Smooth muscle cell (in vitro differentiated cells): ENCODE measurements around the gene EMC10. TPM values are rescaled to one million over a fixed set of nuclear protein-coding genes. Genes with fewer than 3 reads are reported as not detected.

ENCODE experiments used
- DNase-seq: peaks from one replicate; lab custom pipeline; 2025; ENCODE audit not compliant: unreplicated experiment; lab: John Stamatoyannopoulos, UW
- H2AFZ ChIP-seq: fragments of 200-600 bp; sonication (generic); 2 replicates; pipeline ENCODE4 v1.6.0; 2016; ENCODE audit warnings: antibody characterized with exemption, low read depth, mild to moderate bottlenecking
- H3F3A ChIP-seq: fragments of 200-600 bp; sonication (generic); 2 replicates; pipeline ENCODE4 v1.6.0; 2017; ENCODE audit warnings: antibody characterized with exemption, low read depth
- H3K27ac ChIP-seq: fragments of 200-600 bp; sonication (generic); 2 replicates; pipeline ENCODE4 v1.5.1; 2016; ENCODE audit warnings: low read depth, mild to moderate bottlenecking
- H3K27me3 ChIP-seq: fragments of 200-600 bp; sonication (generic); 2 replicates; pipeline ENCODE4 v1.6.1; 2016; ENCODE audit warnings: low read depth, mild to moderate bottlenecking
- H3K36me3 ChIP-seq: fragments of 200-600 bp; sonication (generic); 2 replicates; pipeline ENCODE4 v1.5.1; 2016; ENCODE audit warnings: low read depth
- H3K4me1 ChIP-seq: fragments of 200-600 bp; sonication (generic); 2 replicates; pipeline ENCODE4 v1.5.1; 2016; ENCODE audit warnings: low read depth
- H3K4me2 ChIP-seq: fragments of 200-600 bp; sonication (generic); 2 replicates; pipeline ENCODE4 v1.6.0; 2016; ENCODE audit warnings: mild to moderate bottlenecking
- H3K4me3 ChIP-seq: fragments of 200-600 bp; sonication (generic); 2 replicates; pipeline ENCODE4 v1.5.1; 2016; ENCODE audit warnings: mild to moderate bottlenecking
- H3K79me2 ChIP-seq: fragments of 200-600 bp; sonication (generic); 2 replicates; pipeline ENCODE4 v1.6.0; 2016; ENCODE audit warnings: low read depth, mild to moderate bottlenecking
- H3K9ac ChIP-seq: fragments of 200-600 bp; sonication (generic); 2 replicates; pipeline ENCODE4 v1.6.0; 2016; ENCODE audit warnings: low read depth
- H3K9me3 ChIP-seq: fragments of 200-600 bp; sonication (generic); replicated peaks from 2 replicates; pipeline ENCODE4 v1.5.1; 2016; ENCODE audit warnings: low read depth
- H4K20me1 ChIP-seq: fragments of 200-600 bp; sonication (generic); 2 replicates; pipeline ENCODE4 v1.6.0; 2016; ENCODE audit warnings: low read depth
- CTCF ChIP-seq: fragments of 200-600 bp; sonication (generic); IDR thresholded peaks from 2 replicates; pipeline ENCODE4 v1.5.1; 2017; ENCODE audit warnings: borderline replicate concordance, mild to moderate bottlenecking, antibody characterized with exemption; ENCODE audit not compliant: insufficient read depth, poor library complexity, severe bottlenecking
- WGBS: methylation state at CpG from one replicate; pipeline ENCODE4 v1.1.7; 2016; ENCODE audit warnings: low lambda C conversion rate; 5-methylcytosine and 5-hydroxymethylcytosine counted together
- polyA plus RNA-seq: library from polyadenylated mRNA; unstranded; fragments of >200 nt; fragmentation: Nextera tagmentation; extraction: Ambion mirVana; gene quantifications from 2 replicates; pipeline ENCODE4 v1.2.1, GENCODE V29; 2016
- total RNA-seq: library from RNA; depleted of rRNA; stranded (reverse); fragments of >200 nt; gene quantifications from 2 replicates; pipeline ENCODE4 v1.2.3, GENCODE V29; 2014

EMC10 gene
- total and polyA plus RNA-seq, 2 experiments from 2014 or later: 18.0 to 51.7 TPM

DNA sequence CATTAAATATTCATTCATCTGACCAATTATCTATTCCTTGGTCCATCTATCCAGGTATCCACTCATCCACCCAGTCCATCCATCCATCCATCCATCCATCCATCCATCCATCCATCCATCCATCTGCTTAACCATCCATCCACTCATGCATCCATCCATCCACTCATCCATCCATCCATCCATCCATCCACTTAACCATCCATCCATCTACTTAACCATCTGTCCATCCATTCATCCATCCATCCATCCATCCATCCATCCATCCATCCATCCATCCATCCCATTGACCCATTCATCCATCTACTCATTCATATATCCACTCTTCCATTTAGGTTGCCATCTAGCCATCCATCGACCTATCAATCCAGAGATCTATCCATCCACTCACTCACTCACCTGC is 32.2 kb upstream of the EMC10 start:
- no peak overlapping the region for H2AFZ ChIP-seq
- H3F3A ChIP-seq: no peaks in the 10 kb centered on the region
- no peaks in the 10 kb centered on the region for H4K20me1 ChIP-seq
- H3K4me3 ChIP-seq: no peak overlapping the region
- H3K4me1 ChIP-seq: no peaks in the 10 kb centered on the region
- H3K9me3 ChIP-seq: no peaks in the 10 kb centered on the region
- WGBS: 68% methylated on average over 1 of the region's 1 CpG
- no peak overlapping the region for H3K27ac ChIP-seq
- H3K4me2 ChIP-seq: no peak overlapping the region
- no peaks in the 10 kb centered on the region for H3K79me2 ChIP-seq
- no peaks in the 10 kb centered on the region for H3K36me3 ChIP-seq
- no peaks in the 10 kb centered on the region for H3K27me3 ChIP-seq
- H3K9ac ChIP-seq: no peak overlapping the region
- no peak for TF ChIP-seq CTCF
- DNase-seq: no peak

DNA sequence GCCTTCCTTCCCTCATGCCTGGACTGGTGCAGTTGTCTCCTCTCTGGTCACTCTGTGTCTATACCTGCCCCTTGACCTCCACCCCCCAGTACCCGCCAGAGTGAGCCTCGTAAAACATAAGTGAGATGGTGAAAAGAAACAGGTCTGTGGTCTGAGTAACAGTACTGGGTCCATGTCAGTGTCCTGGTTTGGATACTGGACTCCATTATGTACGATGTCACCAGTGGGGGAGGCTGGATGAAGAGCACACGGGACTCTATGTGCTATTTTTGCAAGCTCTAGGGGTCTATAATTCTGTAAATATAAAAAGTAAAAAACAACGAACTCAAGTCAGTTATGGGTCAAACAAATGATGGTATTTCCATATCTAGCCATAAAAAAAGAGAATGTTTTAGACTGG is 29.3 kb upstream of the EMC10 start:
- Histone ChIP-seq H3K9ac (no peak overlapping the region), H2AFZ (no peak overlapping the region), H3F3A (no peaks in the 10 kb centered on the region), H3K4me1 (no peaks in the 10 kb centered on the region), H3K79me2 (no peaks in the 10 kb centered on the region), H3K4me3 (no peak overlapping the region), H4K20me1 (no peaks in the 10 kb centered on the region), H3K9me3 (no peaks in the 10 kb centered on the region), H3K4me2 (no peak overlapping the region), H3K27ac (no peak overlapping the region), H3K36me3 (no peaks in the 10 kb centered on the region), H3K27me3 (no peaks in the 10 kb centered on the region)
- WGBS: 87% methylated on average over 5 of the region's 5 CpGs
- no peak for TF ChIP-seq CTCF
- no peak for DNase-seq

GRCh38 chr19:50447750-50448149 is 28.6 kb upstream of the EMC10 start:
- DNase-seq: no peak
- no peaks in the 10 kb centered on the region for H3K9me3 ChIP-seq

More at GRCh38 chr19:50447750-50448149, 28.6 kb upstream of the EMC10 start:
- Histone ChIP-seq H4K20me1 (no peaks in the 10 kb centered on the region), H2AFZ (no peak overlapping the region), H3K9ac (no peak overlapping the region), H3K4me3 (no peak overlapping the region), H3K27me3 (no peaks in the 10 kb centered on the region), H3K79me2 (no peaks in the 10 kb centered on the region), H3K36me3 (no peaks in the 10 kb centered on the region), H3F3A (no peaks in the 10 kb centered on the region), H3K27ac (no peak overlapping the region), H3K4me2 (no peak overlapping the region), H3K4me1 (no peaks in the 10 kb centered on the region)
- WGBS: 94% methylated on average over 10 of the region's 10 CpGs
- TF ChIP-seq CTCF: no peak
